ENCODE measurements around the gene DNAAF8. TPM values are rescaled to one million over a fixed set of nuclear protein-coding genes. Genes with fewer than 3 reads are reported as not detected.

Gene DNAAF8
- polyA plus RNA-seq, 2 of the 4 experiments (the other 2 are of a cell fraction): 1.6 TPM

GRCh38 chr16:4691666-4692412 lies 42.5 kb upstream of the DNAAF8 start:
- Histone ChIP-seq H3K9me3 (no peaks in the 10 kb centered on the region), H3K4me3 (no peak overlapping the region), H3K4me2 (no peak overlapping the region), H3K4me1 (peaks cover 11% of the 10 kb centered on the region; the same call in 1 of the 3 replicates), H3K27ac (no peak overlapping the region)
- FAIRE-seq (no peak), DNase-seq (ENCODE audit: low read depth in 1 of 2, low spot score in 1 of 2) (no peak), ATAC-seq (no peak)
- ChIA-PET CTCF (interaction anchor here (1.4 to 1.7 kb wide), 3 partner anchors 13 to 265 kb away, joined by 4 to 11 read pairs (median 4); partner anchors contain the start of gene MGRN1), POLR2A (interaction anchor here (0.6 kb wide), 1 partner anchor 153 kb away, joined by 3 read pairs; the partner anchor contains the start of gene CDIP1)
- 93% methylated on average over 17 of the region's 20 CpGs for WGBS (ENCODE audit: missing lambda C conversion rate)
- TF ChIP-seq HEYL (CRISPR knock-in tag; IDR thresholded peaks at IDR 0.05) (no peak), CTCF (IDR thresholded peaks at IDR 0.05) (no peak), JUNB (IDR thresholded peaks at IDR 0.05) (no peak), TP53 (CRISPR knock-in tag; IDR thresholded peaks at IDR 0.05) (no peak), CBX8 (IDR thresholded peaks at IDR 0.05) (no peak), CEBPB (IDR thresholded peaks at IDR 0.05) (no peak), BCL3 (IDR thresholded peaks at IDR 0.05) (no peak)
- TF ChIP-seq, protein P1, sequence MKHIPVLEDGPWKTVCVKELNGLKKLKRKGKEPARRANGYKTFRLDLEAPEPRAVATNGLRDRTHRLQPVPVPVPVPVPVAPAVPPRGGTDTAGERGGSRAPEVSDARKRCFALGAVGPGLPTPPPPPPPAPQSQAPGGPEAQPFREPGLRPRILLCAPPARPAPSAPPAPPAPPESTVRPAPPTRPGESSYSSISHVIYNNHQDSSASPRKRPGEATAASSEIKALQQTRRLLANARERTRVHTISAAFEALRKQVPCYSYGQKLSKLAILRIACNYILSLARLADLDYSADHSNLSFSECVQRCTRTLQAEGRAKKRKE (CRISPR knock-in tag; IDR thresholded peaks at IDR 0.05; ENCODE audit: low read depth): no peak
- TF ChIP-seq, protein P2, sequence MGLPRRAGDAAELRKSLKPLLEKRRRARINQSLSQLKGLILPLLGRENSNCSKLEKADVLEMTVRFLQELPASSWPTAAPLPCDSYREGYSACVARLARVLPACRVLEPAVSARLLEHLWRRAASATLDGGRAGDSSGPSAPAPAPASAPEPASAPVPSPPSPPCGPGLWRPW (IDR thresholded peaks at IDR 0.05): no peak

DNA sequence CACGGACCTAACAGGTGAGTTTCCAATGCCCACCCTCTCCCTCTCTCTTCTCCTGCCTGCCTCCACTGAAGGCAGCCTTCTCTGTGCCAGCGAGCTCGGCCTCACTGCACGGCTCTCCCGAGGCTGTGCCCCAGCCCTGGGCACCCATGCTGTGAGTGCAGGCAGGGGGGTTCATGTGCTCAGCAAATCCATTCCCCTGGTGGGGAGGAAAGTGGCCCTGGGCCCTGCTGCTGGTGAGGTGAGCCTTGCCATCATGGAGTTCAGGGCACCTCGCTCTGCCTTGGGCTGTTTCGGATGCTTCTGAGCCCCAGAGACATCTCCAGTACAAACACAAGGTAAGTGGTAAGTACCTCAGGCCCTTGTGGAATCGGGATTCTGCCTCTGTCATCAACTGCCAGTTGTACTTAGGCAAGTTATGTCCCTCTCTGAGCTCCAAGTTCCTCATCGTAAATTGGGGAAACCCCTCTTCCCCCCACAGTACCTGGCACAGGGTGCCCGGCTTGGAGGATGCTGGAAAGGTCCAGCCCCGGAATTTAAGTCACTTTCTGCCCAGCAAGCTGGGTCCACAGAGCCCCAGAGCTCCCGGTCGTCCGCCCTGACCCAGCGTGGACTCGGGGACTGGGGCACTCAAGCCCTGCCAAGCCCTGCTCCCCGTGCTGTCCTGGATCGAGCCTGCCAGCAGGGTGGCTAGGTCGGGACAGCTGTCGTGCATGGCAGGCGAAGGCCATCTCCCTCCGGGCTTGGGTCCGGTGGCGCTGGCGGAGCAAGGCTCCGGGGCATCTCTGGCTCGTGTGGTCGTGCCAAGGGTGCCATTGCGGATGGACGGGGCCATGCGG lies 41.7 kb upstream of the DNAAF8 start:
- Histone ChIP-seq H3K4me3 (peak overlapping the region; percentile 93), H3K27ac (peak overlapping the region; percentile 60 to 76; a peak in 5 of 6 replicates), H3K4me2 (peak overlapping the region; percentile 97), H3K4me1 (peaks cover 11% of the 10 kb centered on the region; the same call in 1 of the 3 replicates), H3K9me3 (no peaks in the 10 kb centered on the region)
- 42% methylated on average over 11 of the region's 31 CpGs for WGBS (ENCODE audit: missing lambda C conversion rate)
- POLR2A ChIA-PET: interaction anchor here (1.4 kb wide), 2 partner anchors 42 to 265 kb away, joined by 3 to 7 read pairs; partner anchors contain the start of genes ANKS3, DNAAF8 and SEC14L5
- peak in 1 of 2 experiments; percentile 24 for DNase-seq (ENCODE audit: low read depth in 1 of 2, low spot score in 1 of 2)
- CTCF ChIA-PET: interaction anchor here (0.8 to 1.4 kb wide), 5 partner anchors 12 to 174 kb away, joined by 3 to 4 read pairs (median 3); partner anchors contain the start of gene MGRN1
- no peak for FAIRE-seq
- peak; percentile 22 to 42 for ATAC-seq
- TF ChIP-seq, protein P2 (IDR thresholded peaks at IDR 0.05): no peak
- no peak for TF ChIP-seq JUN (IDR thresholded peaks at IDR 0.05)
- TF ChIP-seq, protein P3, sequence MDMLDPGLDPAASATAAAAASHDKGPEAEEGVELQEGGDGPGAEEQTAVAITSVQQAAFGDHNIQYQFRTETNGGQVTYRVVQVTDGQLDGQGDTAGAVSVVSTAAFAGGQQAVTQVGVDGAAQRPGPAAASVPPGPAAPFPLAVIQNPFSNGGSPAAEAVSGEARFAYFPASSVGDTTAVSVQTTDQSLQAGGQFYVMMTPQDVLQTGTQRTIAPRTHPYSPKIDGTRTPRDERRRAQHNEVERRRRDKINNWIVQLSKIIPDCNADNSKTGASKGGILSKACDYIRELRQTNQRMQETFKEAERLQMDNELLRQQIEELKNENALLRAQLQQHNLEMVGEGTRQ (IDR thresholded peaks at IDR 0.05): no peak
- no peak for TF ChIP-seq FOXS1 (CRISPR knock-in tag; IDR thresholded peaks at IDR 0.05)

Measured in A549 (cell line).